NCI-H1105 (cell line): ENCODE data around the gene ASXL1.

ENCODE experiments used
- DNase-seq: peaks from one replicate; lab custom pipeline; 2025; lab: John Stamatoyannopoulos, UW

ASXL1 gene

DNA sequence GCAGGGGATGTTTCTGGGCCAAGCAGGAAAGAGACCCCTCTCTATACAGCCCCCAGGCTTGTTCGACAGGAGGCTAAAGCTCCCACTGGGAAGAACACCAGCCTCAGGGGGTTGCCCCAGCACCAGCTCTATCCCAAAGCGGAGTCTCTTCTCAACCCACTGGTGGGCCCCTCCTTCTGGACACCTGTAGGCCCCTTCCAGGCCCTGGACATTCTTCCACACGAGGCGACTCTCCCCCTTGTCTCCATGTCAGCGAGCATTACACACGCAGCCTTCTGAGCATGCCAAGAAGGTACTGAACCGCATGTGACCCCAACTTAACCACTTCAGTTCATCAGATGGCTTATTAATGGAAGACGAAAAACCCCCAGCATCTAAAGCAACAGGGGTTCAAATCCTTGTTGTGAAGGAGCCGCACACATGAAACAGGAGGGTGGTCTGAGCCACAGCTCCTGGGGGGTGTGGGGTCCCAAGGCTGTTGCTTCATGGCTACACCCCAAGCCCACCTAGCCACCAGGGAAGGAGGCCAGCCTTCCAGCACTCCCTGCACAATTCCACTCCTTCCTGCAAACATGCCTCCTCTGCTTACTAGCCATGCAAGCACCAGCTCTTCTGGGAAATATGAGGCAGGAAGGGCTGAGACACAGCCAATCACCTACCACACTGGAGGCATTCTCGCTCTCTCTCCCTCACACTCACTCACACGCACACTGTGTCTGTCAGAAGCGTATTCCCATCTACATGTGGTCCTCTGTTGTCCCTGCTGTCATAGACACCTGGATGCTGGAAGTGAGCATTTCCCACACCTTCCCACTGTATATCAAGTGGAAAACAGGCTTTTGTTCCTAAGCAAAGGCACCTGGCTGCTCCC lies 122.5 kb downstream of the ASXL1 start:
- no peak for DNase-seq

DNA sequence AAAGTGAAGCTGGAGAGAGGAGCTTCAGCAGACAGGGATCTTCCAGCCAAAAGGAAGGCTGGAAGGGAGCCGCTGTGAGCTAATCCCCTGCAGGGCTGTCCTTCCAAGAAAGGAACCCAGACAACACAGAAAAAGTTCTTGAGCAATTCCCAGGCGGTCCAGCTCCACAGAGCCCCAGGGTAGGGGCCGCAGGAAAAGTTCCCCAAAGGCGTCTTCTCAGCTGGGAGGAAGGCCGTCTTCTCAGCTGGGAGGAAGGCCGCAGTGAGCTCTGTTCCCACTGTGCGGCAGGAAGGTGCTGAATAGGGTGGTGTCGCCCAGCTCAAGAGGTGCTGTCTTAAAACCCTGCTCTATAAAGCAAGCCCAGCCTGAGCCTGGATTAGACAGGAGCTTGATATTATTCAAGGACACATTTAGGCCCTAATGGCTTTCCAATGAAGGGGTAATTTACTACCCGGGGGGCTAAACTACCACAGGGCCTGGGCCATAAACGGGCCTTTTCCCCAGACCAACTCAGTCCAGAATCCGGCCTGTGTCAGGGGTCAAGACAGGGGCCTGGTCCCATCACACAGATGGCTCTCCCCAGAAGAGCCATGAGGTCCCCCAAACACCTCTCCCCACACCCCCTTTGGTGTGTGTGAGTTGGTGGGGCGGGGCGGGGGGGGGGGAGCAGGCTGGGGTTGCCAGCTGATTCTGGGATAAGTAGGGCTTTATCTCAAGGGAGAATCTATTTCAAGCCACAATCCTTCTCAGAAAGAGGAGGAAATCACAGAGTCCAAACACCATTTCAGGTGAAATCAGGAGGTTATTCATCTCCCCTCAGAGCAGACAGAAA lies 123.4 kb downstream of the ASXL1 start:
- no peak for DNase-seq

DNA sequence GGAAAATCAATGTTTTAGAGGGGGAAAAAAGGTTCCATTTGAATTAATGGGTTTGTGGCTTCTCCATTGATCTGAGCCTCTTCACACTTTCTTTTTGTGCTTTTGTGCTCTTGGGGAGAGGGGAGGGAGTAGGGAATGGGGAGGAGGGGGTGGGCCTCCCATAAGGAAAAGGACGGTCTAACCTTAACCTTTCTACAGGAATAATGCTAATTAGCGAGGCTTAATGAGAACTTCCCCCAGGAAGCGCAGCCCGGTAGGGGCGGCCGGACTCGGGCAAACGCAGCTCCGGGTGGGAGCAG lies 124.0 kb downstream of the ASXL1 start:
- no peak for DNase-seq

DNA sequence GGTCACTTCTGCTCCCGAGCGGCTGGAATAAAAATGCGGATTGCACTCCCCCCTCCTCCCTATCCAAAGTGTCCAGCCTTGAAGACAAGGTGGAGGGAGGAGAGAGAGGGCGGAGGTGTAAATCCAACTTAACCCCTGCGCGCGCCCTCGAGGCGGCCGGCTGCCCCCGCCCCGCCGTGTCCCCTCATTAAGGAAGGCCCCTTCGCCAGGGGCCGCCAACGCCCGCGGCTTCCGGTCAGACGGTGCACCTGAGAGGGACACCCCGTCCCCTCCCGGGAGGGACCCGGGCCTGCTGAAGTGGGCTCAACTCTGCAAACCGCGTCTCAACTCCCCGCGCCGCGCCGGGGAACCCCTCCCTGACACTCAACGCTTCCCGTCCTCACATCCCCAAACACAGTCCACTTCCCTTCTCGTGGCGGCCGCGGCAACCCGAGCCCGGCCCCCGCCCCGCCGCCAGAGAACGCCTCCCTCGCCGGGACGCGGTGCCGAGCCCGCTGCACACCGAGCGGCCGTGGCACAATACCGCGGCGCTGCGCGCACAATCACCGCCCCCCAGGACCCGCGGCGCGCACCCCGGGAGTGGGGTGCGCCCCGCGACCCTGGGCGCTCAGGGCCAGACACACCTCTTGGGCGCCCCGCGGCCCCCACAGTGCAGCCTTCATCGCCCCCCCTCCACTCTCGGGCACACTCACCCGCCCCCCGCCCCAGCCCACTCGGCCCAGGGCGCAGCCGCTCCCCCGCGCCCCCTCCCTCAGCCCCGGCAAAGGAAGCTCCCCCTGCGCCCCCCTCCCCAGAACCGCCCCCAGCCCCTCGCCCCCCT lies 124.5 kb downstream of the ASXL1 start:
- DNase-seq, result no peak

DNA sequence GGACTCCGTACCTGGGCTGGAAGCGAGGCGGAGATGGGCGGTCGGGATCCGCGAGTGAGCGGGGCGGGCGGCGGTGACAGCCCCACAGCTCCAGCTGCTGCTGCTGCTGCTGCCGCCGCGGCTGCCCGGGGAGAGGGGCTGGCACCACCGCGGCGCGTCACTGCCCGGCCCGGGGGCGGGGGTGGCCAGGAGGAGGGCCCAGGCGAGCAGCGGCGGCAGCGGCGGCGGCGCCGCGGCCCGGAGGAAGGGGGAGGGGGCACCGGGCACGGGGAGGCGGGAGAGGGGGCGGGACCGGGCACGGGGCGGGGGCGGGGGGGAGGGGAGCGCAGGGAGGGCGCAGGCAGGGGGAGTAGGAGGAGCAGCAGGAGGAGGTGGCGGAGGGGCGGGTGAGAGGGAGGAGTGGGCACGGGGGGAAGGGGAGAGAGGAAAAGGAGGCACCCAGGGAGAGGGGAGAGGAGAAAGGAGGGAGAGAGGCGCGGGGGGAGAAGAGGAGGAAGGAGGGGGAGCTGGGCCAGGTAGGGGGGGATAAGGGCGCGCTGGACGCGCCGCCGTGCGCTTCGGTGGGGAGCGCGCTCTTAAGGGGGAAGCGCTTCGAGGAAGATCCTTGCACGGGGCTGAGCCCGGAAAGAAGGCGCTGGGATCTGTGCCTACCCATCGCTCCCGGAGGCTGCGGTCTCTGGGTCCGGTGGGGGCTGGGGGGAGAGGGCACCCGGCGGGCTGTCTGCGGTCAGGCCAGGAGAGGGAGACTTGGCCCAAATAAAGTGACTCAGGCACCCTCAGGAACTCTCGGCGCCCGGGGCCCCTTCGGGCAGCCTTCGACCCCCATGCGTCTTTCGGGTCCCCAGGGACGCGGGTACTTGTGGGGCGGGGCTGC lies 125.5 kb downstream of the ASXL1 start:
- peak; percentile 84 for DNase-seq

DNA sequence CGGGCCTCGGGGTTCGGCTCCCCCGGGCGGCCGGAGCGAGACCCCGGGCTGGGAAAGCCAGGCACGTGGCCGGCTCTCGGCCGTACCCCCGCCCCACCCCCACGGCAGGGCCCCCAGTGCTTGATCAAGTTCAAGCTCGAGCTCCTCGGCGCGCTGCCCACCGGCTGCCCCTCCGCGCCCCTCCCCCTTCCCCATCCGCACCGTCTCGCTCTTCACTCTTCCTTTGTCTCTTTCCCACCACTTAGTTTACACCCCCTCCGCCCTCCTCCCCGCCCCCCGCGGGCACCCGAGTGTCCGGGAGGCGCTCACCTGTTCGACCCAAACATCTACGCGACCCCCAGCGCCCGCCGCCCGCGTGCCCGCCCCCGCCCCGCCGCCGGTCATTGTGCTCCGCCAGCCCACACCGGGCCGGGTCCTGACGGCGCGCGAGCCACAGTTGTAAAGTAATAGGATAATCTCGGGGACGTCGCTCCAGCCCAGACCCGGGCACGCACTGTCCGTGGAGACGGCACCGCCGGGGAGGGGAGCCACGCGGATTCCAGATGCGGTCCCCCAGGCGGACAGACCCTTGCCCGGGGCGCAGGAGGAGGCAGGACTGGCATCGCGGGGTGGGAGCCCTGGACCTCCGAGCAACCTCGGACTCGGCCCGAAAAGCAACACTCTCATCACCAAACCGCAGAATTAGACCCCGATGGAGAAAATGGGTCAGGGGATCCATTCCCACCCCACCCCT lies 126.3 kb downstream of the ASXL1 start:
- DNase-seq, result peak; percentile 44

DNA sequence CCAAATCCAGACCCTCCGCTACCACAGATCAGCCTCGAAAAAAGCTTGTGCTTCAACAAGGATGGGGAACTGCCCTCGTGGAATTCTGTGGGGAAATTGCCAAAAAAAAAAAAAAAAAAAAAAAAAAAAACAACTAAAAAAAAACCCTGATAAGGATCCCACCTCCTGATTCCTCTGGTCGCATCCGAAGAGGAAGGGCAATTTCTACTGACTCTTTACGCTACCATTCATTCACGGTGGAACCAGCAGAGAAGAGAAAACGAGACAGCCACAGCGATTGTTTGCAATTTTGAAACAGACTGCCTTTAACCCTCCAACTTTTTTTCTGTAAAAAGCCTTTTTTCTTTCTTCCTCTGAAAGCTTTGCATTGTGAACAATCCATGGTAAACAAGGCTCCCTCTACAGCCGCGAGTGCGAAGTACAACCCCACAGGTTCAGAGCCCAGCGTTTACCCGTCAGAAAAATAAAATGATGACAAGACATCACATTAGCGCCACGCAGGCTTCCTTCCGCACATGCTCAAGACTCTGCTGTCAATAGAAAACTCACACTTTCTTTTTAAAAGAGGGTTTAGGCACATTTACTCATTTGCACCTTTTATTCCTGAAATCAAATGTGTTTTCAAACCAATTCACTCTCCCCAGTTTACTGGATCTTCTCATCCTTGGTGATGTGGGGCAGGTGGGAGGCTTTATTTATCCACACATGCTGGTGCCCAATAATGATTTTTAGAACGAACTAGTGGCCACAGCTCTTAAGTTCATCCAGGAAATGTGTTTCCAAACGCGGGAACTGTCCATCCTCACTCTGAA lies 127.0 kb downstream of the ASXL1 start:
- peak; percentile 74 for DNase-seq

DNA sequence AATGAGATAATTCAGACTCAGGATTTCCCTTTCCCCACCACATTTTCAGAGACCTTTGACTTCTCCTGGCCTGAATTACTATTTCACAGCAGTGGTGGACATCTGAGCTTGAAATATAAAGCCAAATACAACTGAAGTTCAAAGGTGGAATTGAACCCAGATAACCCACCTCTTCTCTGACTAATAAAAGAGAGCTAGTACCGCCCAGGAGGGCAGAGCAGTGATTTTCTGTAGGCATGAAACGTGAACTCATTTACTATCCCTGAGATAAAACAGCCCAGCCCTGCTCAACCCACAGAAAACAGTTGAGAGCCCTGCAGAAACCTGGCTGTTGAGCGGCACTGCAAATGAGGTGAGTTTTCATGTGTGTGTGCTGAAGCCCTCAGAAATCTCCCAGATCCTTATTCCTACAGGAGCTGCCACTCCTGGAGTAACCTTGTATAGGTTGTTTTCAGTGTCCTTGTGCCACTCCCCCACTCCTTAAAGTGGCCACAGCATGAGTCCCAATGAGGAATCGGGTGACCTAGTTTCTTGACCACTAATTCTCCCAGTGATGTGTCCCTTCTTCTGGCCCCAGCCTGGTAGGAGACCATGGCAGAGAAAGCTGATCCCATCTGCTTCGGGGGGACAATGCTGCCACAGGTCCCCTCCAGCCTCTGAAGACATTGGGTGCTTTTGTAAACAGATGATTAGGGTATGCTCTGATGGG lies 127.8 kb downstream of the ASXL1 start:
- DNase-seq, result no peak

DNA sequence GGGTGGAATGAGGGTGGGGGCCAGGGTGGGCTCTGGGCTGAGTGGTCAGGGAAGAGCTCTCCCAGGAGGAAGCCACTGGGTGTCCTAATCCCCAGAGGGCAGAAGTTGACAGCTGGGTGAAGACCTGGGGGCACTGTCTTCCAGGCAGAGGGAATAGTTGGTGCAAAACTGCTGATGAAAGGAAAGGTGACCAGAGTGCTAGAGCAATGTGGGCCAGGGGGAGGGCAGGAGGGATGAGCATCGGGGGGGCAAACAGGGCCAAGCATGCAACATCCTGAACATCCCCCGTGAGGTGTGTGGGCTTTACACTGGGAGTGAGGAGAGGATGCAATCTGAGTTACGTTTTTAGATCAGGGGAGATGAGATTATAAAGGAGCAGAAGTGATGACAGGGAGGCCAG lies 129.2 kb downstream of the ASXL1 start:
- no peak for DNase-seq

DNA sequence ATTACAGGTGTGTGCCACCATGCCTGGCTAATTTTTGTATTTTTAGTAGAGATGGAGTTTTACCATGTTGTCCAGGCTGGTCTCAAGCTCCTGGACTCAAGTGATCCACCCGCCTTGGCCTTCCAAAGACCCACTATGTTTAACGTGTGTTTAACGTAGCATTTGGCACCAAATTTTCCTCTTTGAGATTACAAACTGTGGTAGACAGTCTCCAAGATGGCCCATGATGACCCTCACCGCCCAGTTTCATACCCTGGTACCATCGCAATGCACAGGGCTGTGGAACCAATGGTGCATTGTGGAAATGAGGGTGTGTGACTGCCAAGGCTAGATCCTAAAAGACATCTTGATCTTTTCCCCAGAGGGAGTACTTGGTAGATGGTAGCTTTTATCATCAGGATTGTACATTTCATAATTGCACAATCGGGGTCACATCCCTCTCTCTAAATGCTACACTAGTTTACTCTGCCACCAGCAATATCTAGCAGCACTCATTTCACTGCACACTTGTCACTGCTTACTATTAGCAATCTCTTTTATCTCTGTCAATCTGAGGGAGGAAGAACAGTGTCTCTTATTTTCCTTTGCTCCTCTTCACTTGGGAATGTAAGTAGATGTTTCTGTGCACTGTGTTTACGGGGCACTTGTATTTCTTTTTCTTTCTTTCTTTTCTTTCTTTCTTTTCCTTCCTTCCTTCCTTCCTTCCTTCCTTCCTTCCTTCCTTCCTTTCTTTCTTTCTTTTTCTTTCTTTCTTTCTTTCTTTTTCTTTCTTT lies 130.1 kb downstream of the ASXL1 start:
- DNase-seq, result no peak
